Daoy (cell line): ENCODE results near the gene IL2RG. TPM values are rescaled to one million over a fixed set of nuclear protein-coding genes. Genes with fewer than 3 reads are reported as not detected.

Experiments used
- DNase-seq: peaks from one replicate; pipeline ENCODE4 v3.0.0-alpha.2; 2015; ENCODE audit warnings: low read depth
- total RNA-seq: library from RNA; depleted of rRNA; stranded (reverse); fragments of >200 nt; shearing (Covaris generic); gene quantifications from 2 replicates; pipeline ENCODE4 v1.2.3, GENCODE V29; 2014

The IL2RG gene
- total RNA-seq, 1 experiment from 2014 or later = not detected

DNA sequence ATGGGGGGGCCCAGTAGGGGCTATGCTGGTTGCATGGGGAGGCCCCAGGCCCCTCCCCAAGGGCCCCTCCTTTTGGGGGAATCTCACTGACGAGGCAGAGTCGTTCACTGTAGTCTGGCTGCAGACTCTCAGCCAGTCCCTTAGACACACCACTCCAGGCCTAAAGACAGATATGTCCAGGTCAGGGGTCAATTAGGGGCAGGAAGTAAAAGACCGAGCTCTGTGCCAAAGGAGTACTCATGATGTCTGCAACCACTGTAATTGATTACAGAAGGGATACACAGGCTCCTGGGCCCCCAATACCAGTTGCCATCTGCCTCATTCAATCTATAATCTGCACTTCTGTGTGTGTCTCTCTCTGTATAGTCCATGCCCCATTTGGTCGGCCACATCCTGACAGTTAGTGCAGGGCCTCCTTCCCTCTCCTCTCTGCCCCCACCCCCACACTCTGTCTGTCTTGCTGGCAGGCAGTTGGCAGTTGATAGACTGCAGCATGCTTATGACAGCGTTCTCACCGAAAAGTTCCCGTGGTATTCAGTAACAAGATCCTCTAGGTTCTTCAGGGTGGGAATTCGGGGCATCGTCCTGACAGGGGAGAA is 3.5 kb downstream of the IL2RG start:
- DNase-seq = no peak

GRCh38 chrX:71107245-71107644 is 4.1 kb downstream of the IL2RG start:
- no peak for DNase-seq

DNA sequence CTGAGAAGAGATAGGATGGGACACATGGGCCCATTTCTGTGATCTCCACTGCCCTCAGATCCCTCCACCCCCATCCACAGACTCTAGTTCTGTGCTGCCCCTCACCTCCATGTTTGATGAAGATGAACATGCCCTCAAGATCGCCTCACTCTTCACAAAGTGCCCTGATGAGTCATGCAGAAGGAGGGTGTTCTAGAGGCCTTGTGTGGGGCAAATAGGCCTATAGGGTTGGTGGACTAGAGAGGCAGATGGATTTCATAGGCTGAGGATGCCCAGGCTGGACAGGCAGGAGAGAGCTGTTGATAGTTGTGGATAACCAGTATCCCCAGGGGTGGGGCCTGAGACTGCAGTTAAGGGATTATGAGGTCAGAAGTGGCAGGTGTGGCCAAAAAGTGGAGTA is 5.0 kb downstream of the IL2RG start, which contains the start of gene CXorf65:
Gene CXorf65, minus strand, starts transcription at position 314 of the 400 bp plus-strand sequence. Its CDS starts 184 bp downstream, at position 130.
- DNase-seq = no peak

DNA sequence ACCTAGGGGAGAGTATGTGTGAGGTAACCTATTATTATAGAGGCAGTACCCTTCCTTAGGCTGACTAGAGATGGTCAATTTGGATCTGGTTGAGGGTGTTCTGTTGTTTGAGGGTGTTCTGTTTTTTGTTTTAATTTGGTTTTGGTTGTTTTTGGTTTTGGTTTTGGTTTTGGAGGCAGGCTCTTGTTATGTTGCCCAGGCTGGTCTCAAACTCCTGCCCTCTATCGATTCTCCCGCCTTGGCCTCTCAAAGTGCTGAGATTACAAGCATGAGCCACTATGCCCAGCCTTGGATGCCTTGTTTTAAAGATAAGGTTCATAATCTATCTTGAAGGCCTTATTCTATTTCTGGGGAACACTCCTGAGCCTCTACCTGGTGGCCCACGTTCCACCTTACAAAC is 5.7 kb downstream of the IL2RG start:
- DNase-seq = no peak

DNA sequence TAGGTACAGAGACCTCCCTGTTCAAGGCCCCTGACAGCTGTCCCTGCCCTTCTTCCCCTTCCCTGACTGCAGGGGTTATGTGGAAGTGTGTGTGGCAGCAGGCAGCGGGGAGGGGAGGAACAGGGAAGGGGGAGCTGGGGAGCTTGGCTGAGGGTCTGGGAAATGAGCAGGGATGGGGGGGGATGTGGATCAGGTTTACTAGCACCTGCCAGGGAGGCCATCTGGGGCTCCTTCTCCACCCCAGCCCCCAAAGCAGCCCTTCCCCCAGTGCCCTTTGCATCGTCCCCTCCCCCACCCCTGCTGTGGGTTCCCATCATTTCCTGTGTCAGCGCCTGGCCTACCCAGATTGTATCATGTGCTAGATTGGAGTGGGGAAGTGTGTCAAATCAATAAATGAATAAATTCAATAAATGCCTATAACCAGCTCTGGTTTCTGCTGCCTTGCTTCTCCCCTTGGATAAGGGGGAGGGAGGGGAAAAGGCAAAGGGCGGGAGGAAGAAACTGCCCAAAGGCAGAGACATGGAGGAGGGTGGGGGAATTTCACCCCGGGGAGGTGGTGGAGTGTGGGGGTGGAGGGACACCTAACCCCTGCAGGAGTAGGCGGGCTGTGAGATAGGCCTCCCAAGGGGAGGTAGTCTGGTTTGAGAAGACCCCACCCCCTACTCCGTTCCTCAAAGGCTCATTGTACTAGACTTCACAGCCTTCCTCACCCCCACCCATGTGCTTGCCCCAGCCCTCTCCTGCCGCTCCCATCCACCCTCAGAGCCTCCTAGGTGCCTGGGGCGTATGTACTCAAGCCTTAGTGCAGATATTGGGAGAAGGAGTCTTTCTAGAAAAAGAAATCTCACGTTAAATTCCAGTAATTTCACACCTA is 8.0 kb downstream of the IL2RG start:
- DNase-seq = no peak

DNA sequence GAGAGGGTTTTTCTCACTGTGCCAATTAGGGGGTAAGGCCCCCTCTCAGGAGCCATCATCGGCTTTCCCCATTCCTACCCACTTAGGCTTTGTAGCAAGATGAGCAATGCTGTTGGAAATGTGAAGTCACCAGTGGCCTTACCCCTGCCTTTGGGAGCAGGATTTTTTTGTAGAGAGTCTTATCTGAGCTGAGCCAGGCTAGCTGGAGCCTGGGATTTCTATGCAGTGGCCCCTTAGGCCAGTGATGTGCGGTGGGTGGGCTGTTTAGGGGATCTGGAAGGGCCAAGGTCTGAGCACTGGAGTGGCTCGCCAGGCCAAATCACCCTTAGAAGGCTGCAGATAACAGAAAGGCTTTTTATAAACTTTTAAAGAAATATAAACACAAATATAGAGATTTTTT is 9.1 kb downstream of the IL2RG start:
- DNase-seq = no peak

DNA sequence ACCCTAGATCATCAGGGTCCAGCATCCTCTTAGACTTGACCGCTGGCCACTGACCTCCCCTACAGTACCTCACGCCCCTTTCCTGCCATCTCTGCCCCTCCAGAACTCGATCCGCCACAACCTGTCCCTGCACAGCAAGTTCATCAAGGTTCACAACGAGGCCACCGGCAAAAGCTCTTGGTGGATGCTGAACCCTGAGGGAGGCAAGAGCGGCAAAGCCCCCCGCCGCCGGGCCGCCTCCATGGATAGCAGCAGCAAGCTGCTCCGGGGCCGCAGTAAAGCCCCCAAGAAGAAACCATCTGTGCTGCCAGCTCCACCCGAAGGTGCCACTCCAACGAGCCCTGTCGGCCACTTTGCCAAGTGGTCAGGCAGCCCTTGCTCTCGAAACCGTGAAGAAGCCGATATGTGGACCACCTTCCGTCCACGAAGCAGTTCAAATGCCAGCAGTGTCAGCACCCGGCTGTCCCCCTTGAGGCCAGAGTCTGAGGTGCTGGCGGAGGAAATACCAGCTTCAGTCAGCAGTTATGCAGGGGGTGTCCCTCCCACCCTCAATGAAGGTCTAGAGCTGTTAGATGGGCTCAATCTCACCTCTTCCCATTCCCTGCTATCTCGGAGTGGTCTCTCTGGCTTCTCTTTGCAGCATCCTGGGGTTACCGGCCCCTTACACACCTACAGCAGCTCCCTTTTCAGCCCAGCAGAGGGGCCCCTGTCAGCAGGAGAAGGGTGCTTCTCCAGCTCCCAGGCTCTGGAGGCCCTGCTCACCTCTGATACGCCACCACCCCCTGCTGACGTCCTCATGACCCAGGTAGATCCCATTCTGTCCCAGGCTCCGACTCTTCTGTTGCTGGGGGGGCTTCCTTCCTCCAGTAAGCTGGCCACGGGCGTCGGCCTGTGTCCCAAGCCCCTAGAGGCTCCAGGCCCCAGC is 10.5 kb downstream of the IL2RG start:
- no peak for DNase-seq

- DNase-seq = no peak
Observed at GRCh38 chrX:71099736-71100135, 11.6 kb downstream of the IL2RG start.

DNA sequence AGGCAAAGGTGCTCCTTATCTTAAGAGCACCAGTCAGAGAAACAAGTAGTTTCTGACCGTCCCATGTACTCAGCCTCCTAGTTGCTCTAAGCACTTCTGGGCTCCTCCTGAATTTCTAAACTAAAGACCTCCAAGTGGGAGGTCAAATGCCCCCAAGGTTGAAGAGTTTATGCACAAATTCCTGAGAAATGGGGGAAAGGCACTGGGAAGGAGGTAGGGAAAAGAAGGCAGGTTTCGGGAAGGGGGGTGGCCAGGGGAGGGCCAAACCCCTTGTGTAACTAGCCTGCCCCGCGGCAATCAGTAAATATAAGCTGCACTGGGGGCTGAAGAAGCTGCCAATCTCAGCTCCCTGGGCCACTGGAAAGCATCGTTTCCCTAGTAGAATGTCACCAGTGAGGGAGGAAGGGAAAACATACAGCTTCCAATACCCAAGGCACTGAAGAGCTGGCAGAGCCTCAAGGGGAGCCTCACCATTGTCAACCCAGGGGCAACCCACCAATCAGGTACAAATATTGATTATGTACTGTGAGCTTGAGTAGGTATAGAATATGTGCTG is 12.3 kb downstream of the IL2RG start:
- no peak for DNase-seq

- peak; percentile 19 for DNase-seq
Observed at GRCh38 chrX:71098302-71098701, 13.1 kb downstream of the IL2RG start.

GRCh38 chrX:71096760-71097032 is 14.7 kb downstream of the IL2RG start:
- no peak for DNase-seq

- peak; percentile 42 for DNase-seq
Observed at GRCh38 chrX:71095981-71096759, 15.2 kb downstream of the IL2RG start.

GRCh38 chrX:71095555-71095980 is 15.8 kb downstream of the IL2RG start, which contains the start of gene FOXO4:
Gene FOXO4 (plus strand): TSS chrX:71095851. CDS start chrX:71096529, 678 bp downstream.
- peak; percentile 89 for DNase-seq

- DNase-seq = no peak
Observed at GRCh38 chrX:71095033-71095432, 16.3 kb downstream of the IL2RG start.

DNA sequence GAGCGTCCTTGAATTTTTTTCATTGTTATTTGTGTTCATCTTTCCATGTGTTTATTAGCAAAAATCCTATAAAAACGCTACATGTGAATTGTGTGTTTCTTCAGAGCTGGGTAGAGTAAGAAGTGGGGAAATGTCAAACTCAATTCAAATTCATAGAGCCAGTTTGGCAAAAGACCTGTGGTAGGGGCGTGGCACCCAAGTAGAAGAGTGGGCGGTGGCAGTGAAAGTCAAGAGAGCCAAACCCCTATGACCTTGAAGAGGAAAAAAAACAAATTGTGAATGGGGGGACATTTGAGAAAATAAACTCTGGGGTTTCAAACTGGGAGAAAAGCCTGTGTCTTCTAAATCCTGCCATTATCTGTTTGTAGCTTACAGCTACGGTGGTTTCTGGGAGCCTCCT is 20.1 kb downstream of the IL2RG start:
- DNase-seq = no peak

DNA sequence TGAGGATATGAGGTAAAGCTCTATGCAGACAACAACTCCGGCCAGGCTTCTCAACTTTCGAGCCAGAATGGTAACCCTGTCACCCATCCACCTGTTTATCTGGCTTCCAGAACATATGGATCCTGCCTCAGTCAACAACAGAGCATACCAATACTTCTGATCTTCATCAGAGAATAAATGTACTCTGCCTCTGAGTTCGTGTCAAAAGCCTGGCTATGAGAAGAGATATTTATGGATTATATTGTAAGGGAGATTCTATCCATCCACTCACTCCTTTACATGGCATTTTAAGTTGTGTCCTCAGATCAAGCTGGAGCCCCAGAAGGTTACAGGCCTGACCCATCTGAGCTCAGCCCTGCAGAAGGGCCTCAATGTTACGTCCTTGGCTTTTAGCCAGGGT is 25.5 kb downstream of the IL2RG start:
- DNase-seq = no peak

DNA sequence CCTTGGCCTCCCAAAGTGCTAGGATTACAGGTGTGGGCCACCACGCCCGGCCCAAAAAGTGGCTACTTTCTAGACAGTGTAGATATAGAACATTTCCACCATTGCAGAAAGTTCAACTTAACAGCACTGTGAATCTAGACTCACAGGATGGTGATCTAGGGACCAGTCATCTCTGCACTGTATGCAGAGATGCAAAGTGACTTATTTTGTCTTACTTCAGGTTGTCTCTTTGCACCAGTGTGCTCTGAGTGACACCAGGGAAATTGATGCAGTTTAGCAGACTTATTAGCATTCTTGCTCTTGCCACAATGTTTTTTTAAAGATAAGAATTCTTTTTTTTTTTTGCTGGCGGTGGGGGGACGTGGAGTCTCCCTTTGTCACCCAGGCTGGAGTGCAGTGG is 28.6 kb downstream of the IL2RG start:
- DNase-seq = no peak

DNA sequence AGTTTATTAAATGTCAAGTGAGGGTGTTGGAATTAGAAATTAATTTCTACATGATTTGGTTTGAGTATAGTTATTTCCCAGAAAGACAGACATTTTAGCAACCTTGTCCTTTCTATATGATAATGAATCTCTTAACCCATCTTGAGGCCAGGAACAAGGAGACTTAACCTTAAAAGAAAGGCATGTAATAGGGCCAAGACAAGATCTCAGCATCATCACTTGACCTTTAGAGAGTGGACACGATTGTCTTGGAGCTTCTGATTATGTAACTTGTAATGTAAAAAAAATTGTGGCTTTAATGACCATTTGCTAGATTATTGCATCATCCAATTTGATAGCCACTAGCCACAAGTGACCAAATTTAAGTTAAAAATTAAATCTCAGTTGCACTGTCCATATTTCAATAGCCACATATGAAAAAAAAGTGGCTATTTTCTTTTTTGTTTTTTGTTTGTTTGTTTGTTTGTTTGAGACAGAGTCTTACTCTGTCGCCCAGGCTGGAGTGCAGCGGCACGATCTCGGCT is 29.2 kb downstream of the IL2RG start:
- DNase-seq = no peak

DNA sequence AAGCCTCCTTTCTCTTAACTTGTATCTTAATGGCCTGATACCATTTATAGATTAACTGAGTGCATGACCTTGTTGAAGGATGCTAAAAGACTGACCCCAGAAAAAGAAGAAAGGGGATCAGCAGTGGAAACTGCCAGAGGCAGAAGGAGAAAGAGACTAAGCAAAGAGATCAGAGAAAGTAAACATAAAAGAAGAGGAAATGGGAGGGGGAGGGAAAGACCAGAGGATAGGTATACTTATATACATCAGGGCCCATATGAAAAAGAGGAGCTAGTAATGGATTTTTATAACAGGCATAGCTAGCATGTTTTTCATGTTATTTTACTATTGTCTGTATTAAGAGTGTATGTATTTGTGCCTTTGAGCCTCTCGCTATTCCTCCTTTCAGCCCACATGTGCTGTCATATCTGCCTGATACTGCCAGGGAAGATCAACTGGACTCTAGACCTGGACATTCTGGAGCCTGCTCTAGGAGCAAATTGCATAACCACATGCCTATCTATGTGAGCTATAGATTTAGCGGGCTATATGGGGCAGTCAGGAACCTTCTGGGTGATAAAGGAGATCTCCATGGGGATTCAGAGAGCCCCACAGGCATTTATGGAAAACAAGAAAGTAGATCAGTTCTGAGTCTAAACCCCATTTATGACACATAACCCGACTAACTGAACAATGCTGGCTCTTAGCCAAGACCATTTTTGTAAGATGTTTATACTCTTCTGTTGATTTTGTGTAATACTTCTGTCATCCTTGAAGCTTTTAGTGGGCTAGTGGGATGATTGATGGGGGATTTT is 29.9 kb downstream of the IL2RG start:
- peak; percentile 30 for DNase-seq

DNA sequence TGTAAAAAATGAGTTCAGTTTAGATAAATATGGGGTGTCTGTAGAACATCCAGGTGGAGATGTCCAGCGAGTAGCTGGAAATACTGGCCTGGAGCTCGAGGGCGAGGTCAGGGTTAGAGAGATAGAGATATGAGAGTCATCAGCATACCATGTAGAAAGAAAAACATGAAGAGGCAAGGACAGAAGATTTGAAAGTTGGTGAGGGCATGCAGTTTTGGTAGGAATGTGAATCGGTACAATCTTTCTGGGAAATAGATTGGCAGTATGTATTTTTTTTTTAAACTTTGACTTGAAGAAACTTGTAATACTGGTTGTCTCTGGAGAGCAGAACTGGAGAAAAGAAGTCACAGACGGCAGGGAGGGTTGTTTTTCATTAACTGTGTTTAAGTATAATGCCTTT is 40.8 kb downstream of the IL2RG start:
- no peak for DNase-seq
